ENCODE data around the gene UBE2D2.

Gene UBE2D2

GRCh38 chr5:139646912-139647505 is 85.9 kb downstream of the UBE2D2 start:
- H3K4me3 ChIP-seq (replicated peaks; ENCODE audit: low read depth, low read length) = no peak overlapping the region
- DNase-seq (ENCODE audit: low read depth) = no peak
- no peak for TF ChIP-seq CTCF (IDR thresholded peaks at IDR 0.05; ENCODE audit: low read length, missing control alignments)

DNA sequence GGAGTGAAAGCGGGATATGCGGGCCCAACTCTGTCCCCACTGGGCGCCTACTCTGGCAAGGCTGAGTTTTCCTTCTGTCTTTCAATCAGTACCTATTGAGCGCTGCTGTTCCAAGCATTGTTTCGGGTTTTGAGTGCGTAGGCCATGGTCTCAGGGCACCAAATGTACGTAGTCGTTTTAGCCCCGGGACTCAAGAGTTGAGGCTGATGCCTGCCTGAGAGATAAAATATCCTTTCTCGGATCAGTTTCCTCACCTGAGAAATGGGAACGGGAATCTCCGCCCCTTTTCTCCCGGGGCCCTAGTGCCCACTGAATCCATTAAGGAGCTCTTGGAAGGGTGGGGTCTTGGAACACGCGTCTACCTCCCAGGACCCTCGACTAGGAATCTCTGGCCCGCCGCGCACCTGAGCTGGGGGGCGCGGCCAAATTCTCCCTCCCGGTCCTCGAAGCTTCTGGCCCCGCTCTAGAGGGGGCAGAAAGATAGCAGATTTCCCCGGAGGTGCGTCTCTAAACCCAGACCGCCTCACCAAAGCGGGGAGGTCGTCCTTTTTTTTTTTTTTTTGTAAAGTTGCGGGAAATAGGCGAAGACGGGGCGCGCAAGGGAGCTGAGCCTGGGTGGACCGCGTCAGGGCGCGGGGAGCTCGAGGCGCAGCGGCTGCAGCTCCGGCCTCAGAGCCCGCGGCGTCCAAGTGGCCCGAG is 86.5 kb downstream of the UBE2D2 start:
- TF ChIP-seq CTCF (IDR thresholded peaks at IDR 0.05; ENCODE audit: low read length, missing control alignments) = no peak
- peak overlapping the region; percentile 70 for H3K4me3 ChIP-seq (replicated peaks; ENCODE audit: low read depth, low read length)

GRCh38 chr5:139648205-139649081 is 87.3 kb downstream of the UBE2D2 start, which contains the start of gene CXXC5:
Gene CXXC5, plus strand, starts transcription at chr5:139648349. Its CDS starts 32,175 bp downstream, at chr5:139680524.
- peak within 1 kb of the TSS; percentile 70 for H3K4me3 ChIP-seq (replicated peaks; ENCODE audit: low read depth, low read length)
- DNase-seq (ENCODE audit: low read depth) = peak; percentile 85
- TF ChIP-seq CTCF (IDR thresholded peaks at IDR 0.05; ENCODE audit: low read length, missing control alignments) = no peak

More for the DNA sequence above, 86.5 kb downstream of the UBE2D2 start:
- no peak for DNase-seq (ENCODE audit: low read depth)

GRCh38 chr5:139649082-139649991 is 88.2 kb downstream of the UBE2D2 start:
- DNase-seq (ENCODE audit: low read depth) = no peak
- peak overlapping the region; percentile 70 for H3K4me3 ChIP-seq (replicated peaks; ENCODE audit: low read depth, low read length)
- TF ChIP-seq CTCF (IDR thresholded peaks at IDR 0.05; ENCODE audit: low read length, missing control alignments) = no peak

DNA sequence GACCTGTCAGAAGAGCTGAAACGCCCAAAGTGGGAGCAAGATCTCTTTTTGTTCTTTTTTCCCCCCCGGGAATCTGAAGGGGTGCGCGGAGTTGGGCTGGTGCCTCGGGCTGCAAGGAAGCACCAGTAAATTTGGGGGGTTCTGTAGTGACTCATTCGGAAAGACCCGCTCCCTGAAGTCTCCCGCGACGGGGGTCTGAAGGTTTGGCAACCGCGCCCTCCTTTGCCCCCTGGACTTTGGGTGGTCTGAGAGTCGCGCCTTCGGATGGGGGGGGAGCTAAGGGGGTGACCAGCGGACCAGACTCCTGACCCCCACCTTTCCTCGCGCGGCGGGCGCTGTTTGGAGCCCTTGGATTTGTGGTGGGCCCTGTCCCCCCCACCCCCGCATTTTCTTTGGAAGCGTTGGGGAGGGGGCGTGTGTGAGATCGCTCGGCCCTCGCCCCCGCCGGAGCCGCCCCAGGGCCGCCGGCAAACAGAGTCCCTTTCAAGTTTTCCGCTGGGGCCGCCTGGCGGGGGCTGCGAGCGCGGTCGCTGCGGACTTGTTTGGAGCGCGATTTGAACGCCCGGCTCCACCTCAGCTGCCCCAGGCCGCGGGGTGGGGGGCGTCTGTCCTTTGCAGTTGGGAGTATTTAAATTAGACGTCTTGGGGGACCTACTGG is 89.0 kb downstream of the UBE2D2 start:
- peak overlapping the region; percentile 70 for H3K4me3 ChIP-seq (replicated peaks; ENCODE audit: low read depth, low read length)
- TF ChIP-seq CTCF (IDR thresholded peaks at IDR 0.05; ENCODE audit: low read length, missing control alignments) = peak; percentile 3
- no peak for DNase-seq (ENCODE audit: low read depth)

GRCh38 chr5:139650689-139651042 is 89.5 kb downstream of the UBE2D2 start:
- TF ChIP-seq CTCF (IDR thresholded peaks at IDR 0.05; ENCODE audit: low read length, missing control alignments) = no peak
- DNase-seq (ENCODE audit: low read depth) = no peak
- peak overlapping the region; percentile 70 for H3K4me3 ChIP-seq (replicated peaks; ENCODE audit: low read depth, low read length)

Measured in fibroblast of pulmonary artery (primary cell).